UCSD-AML1 (cell line): ENCODE results near the gene RAPGEF3.

Experiments used
- DNase-seq: peaks from one replicate; lab custom pipeline; 2025; ENCODE audit not compliant: unreplicated experiment; lab: John Stamatoyannopoulos, UW

The RAPGEF3 gene

DNA sequence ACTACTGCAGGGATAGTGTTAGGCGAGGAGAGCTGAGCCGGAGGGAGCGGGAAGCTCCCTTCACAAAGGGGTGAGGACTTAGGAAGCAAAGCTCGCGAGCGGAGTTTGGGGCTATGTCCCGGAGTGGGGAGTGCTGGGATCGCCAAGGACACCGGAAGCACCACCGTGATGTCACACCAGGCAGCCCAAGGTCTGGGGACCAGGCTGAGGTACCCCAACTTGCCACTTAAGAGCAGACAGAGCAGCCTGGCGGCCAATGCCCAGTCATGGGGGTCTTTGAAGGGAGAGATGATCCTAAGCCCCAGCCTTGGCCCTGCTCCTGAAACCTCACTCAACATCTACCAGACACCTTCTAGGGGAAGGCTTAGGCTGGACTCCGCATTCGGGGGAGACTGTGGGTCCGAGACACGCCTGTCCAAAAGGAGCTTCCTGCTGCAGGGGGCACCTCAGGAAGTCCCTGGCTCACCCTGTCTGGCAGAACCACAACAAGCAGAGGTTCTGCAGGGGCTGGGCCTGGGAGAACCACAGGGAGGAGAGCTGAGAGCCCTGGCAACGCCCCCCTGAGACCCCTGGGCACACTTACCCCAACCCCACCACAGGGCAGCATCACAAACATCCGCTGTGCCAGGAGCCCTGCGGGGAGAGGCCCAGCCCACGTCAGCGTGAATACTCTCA is 32.1 kb upstream of the RAPGEF3 start:
- DNase-seq, result no peak

GRCh38 chr12:47789712-47790489 is 31.2 kb upstream of the RAPGEF3 start:
- no peak for DNase-seq

DNA sequence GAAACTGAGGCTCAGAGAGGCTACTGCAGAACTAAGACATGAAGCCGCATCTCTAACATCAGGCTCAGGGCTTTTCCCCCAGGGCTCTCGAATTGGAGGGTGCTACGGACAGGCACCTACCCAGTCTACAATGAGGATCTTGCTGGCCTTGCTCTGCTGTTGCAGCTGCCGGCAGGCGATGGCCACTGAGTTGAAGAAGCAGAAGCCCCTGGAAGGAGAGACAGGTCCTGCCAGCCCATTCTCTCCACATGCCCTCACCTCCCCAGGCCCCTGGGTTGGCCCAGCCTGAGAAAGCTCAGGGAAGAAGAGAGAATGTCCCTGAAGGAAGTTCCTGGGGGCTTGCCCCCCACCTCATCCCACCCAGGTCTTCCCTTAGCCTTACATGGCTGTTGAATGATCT is 30.5 kb upstream of the RAPGEF3 start:
- no peak for DNase-seq

DNA sequence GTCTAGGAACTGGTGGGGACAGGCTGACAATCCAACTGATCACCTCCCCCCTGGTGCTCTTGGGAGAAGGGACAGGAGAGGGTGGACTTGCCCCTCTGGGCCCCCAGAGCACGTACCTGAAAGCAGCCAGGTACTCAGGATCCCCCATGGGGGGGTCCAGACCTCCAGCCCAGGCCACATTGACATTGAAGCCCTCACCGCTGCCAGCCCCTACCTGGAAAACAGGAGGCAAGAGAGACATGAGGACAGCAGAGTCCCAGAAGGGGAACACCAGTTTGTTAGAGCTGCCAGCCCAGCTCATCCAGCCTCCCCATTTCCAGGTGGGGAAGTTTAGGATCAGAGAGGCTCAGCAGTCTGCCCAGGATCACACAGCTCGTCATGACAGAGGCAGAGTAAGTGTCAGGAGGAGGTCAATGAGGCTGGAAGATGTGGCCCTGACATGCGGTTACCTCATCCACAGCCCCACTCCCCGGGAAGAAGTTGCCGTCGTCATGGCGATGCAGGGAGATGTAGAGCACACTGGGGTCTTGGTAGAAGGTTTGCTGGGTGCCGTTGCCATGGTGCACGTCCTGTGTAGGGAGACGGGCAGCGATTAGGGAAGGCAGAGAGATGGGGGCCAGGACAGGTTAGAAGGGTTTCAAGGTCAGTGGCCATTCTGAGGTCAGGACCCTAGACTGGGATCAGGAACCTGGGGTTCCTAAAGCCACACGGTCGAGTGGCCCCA is 29.1 kb upstream of the RAPGEF3 start:
- no peak for DNase-seq

DNA sequence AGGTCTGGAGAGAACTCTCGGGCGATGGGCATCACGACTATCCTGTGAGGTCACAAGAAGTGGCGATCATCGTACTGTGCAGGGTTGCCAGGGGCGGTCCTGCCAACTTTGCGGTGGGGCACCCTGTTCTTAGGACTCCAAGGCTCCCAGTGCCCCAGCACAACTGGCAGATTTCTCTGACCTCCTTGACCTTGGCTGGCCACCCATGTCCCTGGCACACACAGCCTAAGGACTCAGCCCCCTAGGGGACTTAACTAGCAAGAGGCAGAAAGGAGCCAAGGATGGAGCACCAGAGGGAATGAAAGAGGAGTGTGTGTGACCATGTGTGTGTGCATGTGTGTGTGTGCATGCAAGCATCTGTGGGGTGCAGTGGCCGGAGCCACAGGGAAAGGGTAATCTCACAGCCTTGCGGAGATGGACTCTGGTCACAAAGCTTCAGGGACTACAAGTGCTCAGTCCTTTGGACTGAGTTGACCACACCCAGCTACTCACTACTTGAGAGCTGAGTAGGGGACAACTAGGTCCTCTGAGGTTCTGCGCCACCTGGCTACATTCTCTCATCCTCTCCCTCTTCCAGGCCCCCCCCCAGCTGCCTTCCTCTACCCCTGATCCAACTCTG is 28.1 kb upstream of the RAPGEF3 start:
- no peak for DNase-seq

DNA sequence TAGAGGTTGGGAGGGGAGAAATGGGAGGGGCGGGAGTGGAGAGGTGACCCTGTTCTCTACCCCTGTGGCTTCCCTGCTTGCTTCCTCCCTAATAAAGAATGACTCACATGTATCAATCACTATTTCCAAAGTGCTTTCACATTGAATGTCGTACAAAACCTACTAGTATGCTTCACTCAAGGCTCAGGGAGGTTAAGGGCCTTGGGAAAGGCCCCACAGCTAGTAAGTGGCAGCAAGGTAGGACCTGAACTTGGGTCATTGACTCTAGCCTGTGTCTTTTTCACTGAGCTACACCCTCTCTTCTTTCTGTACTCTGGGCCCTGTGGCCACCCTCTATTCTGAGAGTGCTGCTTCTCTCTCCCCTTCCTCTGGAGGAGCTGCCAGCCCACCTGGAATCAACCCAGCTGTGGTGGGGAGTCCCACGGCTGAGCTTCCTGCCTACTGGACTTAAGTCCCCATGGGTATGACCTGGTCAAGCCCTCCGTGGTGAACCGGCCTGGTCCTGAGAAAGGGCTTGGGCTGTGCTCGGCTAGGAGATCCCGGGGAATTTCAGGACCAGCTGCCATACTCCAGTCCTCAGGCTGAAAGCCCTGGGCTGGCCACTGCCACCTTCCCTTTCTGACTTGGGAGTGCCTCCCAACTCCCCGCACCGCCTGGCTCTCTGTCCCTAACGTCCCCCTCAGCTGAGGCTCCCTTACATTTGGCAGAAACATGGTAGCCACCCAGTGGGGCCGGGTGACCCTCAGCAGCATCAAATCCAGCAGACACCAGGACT is 27.4 kb upstream of the RAPGEF3 start:
- no peak for DNase-seq

- no peak for DNase-seq
Measured at GRCh38 chr12:47785036-47785886, 26.6 kb upstream of the RAPGEF3 start.

- no peak for DNase-seq
Measured at GRCh38 chr12:47783821-47784819, 25.4 kb upstream of the RAPGEF3 start.

DNA sequence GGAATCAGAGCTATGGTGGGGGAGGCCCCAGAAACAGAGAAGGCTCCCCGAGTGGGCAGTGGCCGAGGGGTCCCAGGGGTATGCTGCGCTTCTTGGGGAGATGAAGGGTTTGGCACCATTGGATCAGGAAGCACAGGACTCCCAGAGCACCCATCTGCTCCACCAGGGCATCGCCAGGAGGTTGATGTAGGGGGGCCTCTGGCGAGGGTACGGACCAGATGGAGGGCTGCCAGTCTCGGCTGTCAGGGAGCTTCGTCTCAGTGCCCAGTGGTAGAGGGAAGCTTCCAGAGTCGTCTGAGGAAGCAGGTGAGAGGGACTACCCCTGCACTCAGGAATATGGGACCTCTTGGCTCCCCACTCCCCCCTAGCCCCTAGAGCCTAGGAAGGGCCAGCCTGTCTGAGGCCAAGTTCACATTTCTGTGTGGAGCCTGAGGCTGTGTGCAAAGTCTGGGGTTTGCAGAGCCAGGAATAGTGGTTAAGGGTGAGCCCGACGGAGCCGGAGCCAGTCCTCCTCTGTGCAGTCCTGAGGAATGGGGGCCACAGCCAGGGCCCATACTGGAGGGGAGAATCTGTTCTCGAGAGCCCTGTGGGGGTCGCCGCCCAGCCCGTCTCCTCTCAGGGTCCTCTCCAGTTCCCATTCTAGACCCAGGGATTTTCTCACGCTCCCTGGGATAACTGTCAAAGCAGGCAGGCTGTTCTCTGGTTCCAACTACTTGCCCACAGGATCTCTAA is 24.5 kb upstream of the RAPGEF3 start:
- no peak for DNase-seq

DNA sequence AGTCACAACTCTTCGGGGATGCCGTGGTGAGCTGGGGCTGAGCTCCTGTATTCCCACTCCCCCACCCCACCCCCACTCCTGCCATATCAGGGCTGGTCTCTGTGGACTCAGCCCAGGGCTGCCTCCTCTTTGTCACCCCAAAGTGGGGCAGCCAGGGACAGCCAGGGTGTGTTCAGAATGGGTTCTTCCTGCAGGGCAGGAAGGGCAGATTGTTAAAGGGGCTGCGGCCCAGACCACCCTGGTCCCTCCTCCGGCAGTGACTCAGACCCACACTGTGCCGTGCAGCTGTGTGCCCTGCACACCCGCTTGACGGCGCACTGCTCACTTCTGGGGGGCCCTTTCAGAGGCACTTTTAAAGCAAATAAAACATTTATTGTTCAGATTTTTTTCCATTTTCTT is 23.7 kb upstream of the RAPGEF3 start:
- DNase-seq, result no peak

GRCh38 chr12:47781479-47782371 is 23.0 kb upstream of the RAPGEF3 start:
- DNase-seq, result no peak

DNA sequence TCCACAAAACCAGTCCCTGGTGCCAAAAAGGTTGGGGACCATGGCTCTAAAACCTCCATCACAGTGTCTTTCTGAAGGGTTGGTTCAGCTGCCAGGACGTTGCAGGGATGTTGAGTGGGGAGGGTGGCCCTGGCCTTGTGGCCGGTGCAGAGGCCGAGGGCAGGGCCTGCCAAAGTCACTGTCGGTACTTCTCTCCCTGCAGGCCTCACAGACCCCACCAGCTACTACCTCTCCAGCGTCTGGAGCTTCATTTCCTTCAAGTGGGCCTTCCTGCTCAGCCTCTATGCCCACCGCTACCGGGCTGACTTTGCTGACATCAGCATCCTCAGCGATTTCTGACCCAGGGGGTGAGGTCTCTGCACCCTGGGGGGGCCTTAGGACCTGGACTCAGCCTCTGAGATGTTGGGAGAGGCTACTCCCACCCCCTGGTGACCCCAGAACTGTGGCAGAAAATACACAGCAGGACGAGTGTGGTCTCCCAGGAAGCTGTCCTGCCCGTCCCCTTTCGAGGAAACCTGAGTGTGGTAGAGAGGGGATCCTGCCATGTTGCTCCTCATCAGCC is 21.3 kb upstream of the RAPGEF3 start:
- no peak for DNase-seq

GRCh38 chr12:47779301-47779942 is 20.7 kb upstream of the RAPGEF3 start:
- peak; percentile 89 for DNase-seq

DNA sequence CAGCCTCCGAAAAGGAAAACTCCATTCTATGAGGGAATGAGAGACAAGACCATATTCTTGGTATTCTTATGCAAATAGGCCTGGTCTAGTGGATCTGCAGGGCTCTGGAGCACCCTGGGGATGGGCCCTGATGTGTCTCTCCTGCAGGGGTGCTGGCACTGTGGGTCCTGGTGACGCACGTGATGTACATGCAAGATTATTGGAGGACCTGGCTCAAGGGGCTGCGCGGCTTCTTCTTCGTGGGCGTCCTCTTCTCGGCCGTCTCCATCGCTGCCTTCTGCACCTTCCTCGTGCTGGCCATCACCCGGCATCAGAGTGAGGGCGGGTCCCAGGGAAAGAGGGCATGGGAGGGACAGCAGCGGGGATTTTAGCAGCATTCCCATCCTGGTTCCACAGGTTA is 20.2 kb upstream of the RAPGEF3 start:
- no peak for DNase-seq

DNA sequence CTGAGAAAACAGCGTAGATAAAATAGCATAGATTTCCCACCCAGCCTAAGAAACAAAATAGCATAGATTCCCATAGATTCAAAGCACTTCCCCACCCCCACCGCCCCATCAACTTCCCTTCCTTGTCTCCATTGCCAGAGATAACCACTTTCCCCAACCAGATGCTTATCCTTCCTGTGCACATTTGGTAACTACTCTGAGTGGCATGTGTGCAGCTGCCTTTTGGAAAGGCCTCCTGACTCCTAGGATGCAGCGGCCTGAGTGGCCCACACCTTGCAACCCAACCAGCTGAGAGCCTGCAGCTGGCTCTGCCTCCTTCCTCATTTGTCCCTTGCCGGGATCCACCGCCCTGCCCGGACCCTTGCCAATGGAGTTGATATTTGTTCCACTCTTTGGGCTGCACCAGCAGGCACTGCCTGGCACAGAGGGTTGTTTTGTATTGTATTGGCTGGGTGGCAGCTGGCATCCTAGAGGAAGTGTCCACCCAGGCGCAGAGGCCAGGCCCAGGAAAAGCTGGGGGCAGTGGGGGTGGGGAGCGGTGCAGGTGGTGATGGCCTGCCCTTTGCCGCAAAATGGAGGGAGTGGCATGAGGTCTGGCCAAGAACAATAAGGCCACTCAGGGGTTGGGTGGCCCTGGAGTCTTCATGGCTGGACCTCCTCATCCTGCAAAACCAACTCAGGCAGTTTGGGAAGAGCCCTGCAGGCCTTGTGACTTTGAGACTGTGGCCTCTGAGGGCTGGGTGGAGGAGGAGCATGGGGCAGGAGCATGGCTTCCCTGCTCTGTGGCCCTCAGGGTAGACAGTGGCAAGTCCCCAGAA is 19.3 kb upstream of the RAPGEF3 start:
- peak; percentile 73 for DNase-seq
